ENCODE measurements around the gene FAM53A.

DNA sequence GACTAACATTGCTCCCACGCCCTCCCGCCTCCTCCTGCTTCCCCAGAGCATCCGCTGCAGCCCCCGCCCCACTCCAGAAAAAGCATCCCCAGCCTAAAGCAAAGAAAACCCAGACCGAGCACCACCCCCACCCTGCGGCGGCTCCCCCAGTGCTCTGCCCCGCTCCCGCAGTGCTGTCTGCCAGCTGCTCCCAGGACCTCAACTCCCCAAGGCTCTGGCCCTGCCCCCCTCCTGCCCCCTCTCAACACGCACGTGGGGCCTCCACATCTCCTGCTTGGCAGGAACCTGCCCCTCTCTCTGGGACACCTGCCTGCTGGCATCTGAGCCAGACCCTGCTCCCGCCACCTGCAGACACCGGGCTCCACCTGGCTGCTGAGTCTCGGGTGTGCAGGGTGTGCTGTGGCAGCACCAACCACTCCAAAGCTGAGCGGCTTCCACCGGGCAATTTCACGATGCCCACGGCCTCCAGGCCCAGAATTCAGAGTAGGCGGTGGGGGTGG lies 79.4 kb downstream of the FAM53A start:
- TF ChIP-seq CTCF (IDR thresholded peaks at IDR 0.05) (peak in 2 of 4 experiments; percentile 10 to 25), POLR2A (IDR thresholded peaks at IDR 0.05) (no peak)
